H9 (cell line): Measurements from ENCODE around the gene MORN1. TPM values are rescaled to one million over a fixed set of nuclear protein-coding genes. Genes with fewer than 3 reads are reported as not detected.

ENCODE experiments used
- DNase-seq: peaks from one replicate; pipeline ENCODE4 v3.0.0-alpha.2; 2017
- H2AFZ ChIP-seq: one replicate; pipeline ENCODE4 v1.6.1; 2013; ENCODE audit warnings: mild to moderate bottlenecking, low read length, control low read depth, moderate library complexity
- H2AK5ac ChIP-seq: 2 replicates; pipeline ENCODE4 v1.6.1; 2013; ENCODE audit warnings: low read length, control low read depth, mixed read lengths; ENCODE audit not compliant: insufficient read length
- H2BK120ac ChIP-seq: one replicate; pipeline ENCODE4 v1.6.1; 2013; ENCODE audit warnings: low read depth, mild to moderate bottlenecking, low read length, control low read depth, inconsistent platforms; ENCODE audit not compliant: poor library complexity, severe bottlenecking
- H2BK12ac ChIP-seq: 2 replicates; pipeline ENCODE4 v1.6.1; 2013; ENCODE audit warnings: low read length, control low read depth, mixed read lengths, low read depth; ENCODE audit not compliant: insufficient read length
- H2BK15ac ChIP-seq: 2 replicates; pipeline ENCODE4 v1.6.1; 2013; ENCODE audit warnings: low read depth, low read length, control low read depth
- H2BK20ac ChIP-seq: one replicate; pipeline ENCODE4 v1.6.1; 2013; ENCODE audit warnings: low read depth, mild to moderate bottlenecking, low read length, control low read depth, inconsistent platforms; ENCODE audit not compliant: poor library complexity, severe bottlenecking
- H2BK5ac ChIP-seq: 2 replicates; pipeline ENCODE4 v1.6.1; 2013; ENCODE audit warnings: low read length, control low read depth, mixed read lengths; ENCODE audit not compliant: insufficient read length
- H3K14ac ChIP-seq: 2 replicates; pipeline ENCODE4 v1.6.1; 2013; ENCODE audit warnings: low read length, control low read depth; ENCODE audit not compliant: insufficient read depth
- H3K18ac ChIP-seq: 2 replicates; pipeline ENCODE4 v1.6.1; 2013; ENCODE audit warnings: low read depth, mild to moderate bottlenecking, mixed read lengths, low read length, control low read depth; ENCODE audit not compliant: insufficient read length
- H3K23ac ChIP-seq: 2 replicates; pipeline ENCODE4 v1.6.1; 2013; ENCODE audit warnings: low read length, control low read depth, mixed read lengths, low read depth; ENCODE audit not compliant: insufficient read length
- H3K23me2 ChIP-seq: 2 replicates; pipeline ENCODE4 v1.6.1; 2013; ENCODE audit warnings: low read depth, mild to moderate bottlenecking, mixed read lengths, low read length, control low read depth; ENCODE audit not compliant: insufficient read length, poor library complexity, severe bottlenecking
- H3K27ac ChIP-seq: 2 replicates; pipeline ENCODE4 v1.5.1; 2013; ENCODE audit warnings: low read length, control low read depth, mixed read lengths, low read depth; ENCODE audit not compliant: insufficient read length
- H3K27me3 ChIP-seq: 2 replicates; pipeline ENCODE4 v1.6.1; 2013; ENCODE audit warnings: low read length, control low read depth, inconsistent platforms; ENCODE audit not compliant: insufficient read depth
- H3K4ac ChIP-seq: 2 replicates; pipeline ENCODE4 v1.6.1; 2013; ENCODE audit warnings: low read depth, mild to moderate bottlenecking, control low read depth, inconsistent platforms, low read length, moderate library complexity
- H3K4me1 ChIP-seq: 2 replicates; pipeline ENCODE4 v1.6.1; 2013; ENCODE audit warnings: low read length, control low read depth, inconsistent platforms; ENCODE audit not compliant: insufficient read depth
- H3K4me2 ChIP-seq: 2 replicates; pipeline ENCODE4 v1.6.1; 2013; ENCODE audit warnings: low read length, control low read depth, mixed read lengths; ENCODE audit not compliant: insufficient read length, insufficient read depth
- H3K56ac ChIP-seq: 2 replicates; pipeline ENCODE4 v1.6.1; 2013; ENCODE audit warnings: low read depth, mild to moderate bottlenecking, mixed read lengths, low read length, control low read depth; ENCODE audit not compliant: insufficient read length
- H3K79me1 ChIP-seq: 2 replicates; pipeline ENCODE4 v1.6.1; 2013; ENCODE audit warnings: low read depth, mild to moderate bottlenecking, moderate library complexity, low read length, control low read depth, inconsistent platforms; ENCODE audit not compliant: insufficient read depth, poor library complexity, severe bottlenecking
- H3K79me2 ChIP-seq: 2 replicates; pipeline ENCODE4 v1.6.1; 2013; ENCODE audit warnings: low read length, control low read depth, inconsistent platforms; ENCODE audit not compliant: insufficient read depth
- H3K9ac ChIP-seq: 2 replicates; pipeline ENCODE4 v1.6.1; 2013; ENCODE audit warnings: low read length, control low read depth, mixed read lengths; ENCODE audit not compliant: insufficient read length; ENCODE audit errors: extremely low read depth
- H3K9me3 ChIP-seq: one replicate; pipeline ENCODE4 v1.6.1; 2013; ENCODE audit warnings: low read depth, low read length, inconsistent platforms; ENCODE audit not compliant: control insufficient read depth
- H3T11ph ChIP-seq: one replicate; pipeline ENCODE4 v1.6.1; 2013; ENCODE audit warnings: mild to moderate bottlenecking, low read length, control low read depth, inconsistent platforms
- H4K20me1 ChIP-seq: one replicate; pipeline ENCODE4 v1.6.1; 2013; ENCODE audit not compliant: control insufficient read depth, insufficient read length, insufficient read depth
- H4K5ac ChIP-seq: 2 replicates; pipeline ENCODE4 v1.6.1; 2013; ENCODE audit warnings: low read depth, mild to moderate bottlenecking, mixed read lengths, low read length, control low read depth; ENCODE audit not compliant: insufficient read length
- H4K8ac ChIP-seq: replicated peaks from 2 replicates; pipeline ENCODE4 v1.6.1; 2013; ENCODE audit warnings: low read length, control low read depth, mixed read lengths, low read depth; ENCODE audit not compliant: insufficient read length
- H4K91ac ChIP-seq: 2 replicates; pipeline ENCODE4 v1.6.1; 2013; ENCODE audit warnings: low read depth, mild to moderate bottlenecking, moderate library complexity, mixed read lengths, low read length, control low read depth; ENCODE audit not compliant: insufficient read length
- H3K27ac Mint-ChIP-seq, 3 experiments: 2 replicates in 2 of 3; 3 replicates in 1 of 3; pipeline ENCODE4 v1.8.0; 2020 to 2021; ENCODE audit warnings: mixed read lengths in 3 of 3, mild to moderate bottlenecking in 1 of 3, moderate library complexity in 1 of 3
- H3K27me3 Mint-ChIP-seq: 2 replicates; pipeline ENCODE4 v1.8.0; 2021; ENCODE audit warnings: low read depth, mild to moderate bottlenecking, moderate library complexity, mixed read lengths
- H3K36me3 Mint-ChIP-seq, 3 experiments: 2 replicates in 2 of 3; 3 replicates in 1 of 3; pipeline ENCODE4 v1.8.0; 2020 to 2021; ENCODE audit warnings: low read depth in 3 of 3, mixed read lengths in 3 of 3; ENCODE audit not compliant: insufficient read depth in 1 of 3
- H3K4me1 Mint-ChIP-seq, 2 experiments: 2 replicates each; pipeline ENCODE4 v1.8.0; 2020; ENCODE audit warnings: mixed read lengths in 2 of 2
- H3K4me3 Mint-ChIP-seq, 2 experiments: 2 replicates in 1 of 2; 3 replicates in 1 of 2; pipeline ENCODE4 v1.8.0; 2020 to 2021; ENCODE audit warnings: mild to moderate bottlenecking in 2 of 2, mixed read lengths in 2 of 2, moderate library complexity in 1 of 2
- H3K9me3 Mint-ChIP-seq, 2 experiments: 2 replicates in 1 of 2; 3 replicates in 1 of 2; pipeline ENCODE4 v1.8.0; 2020; ENCODE audit warnings: mild to moderate bottlenecking in 2 of 2, mixed read lengths in 2 of 2, moderate library complexity in 1 of 2
- WGBS: extraction: QIAGEN DNeasy Blood & Tissue Kit; methylation state at CpG from one replicate; pipeline ENCODE4 v1.1.7; 2013; ENCODE audit warnings: missing lambda C conversion rate, low lambda C conversion rate, mixed read lengths; ENCODE audit not compliant: insufficient read length; ENCODE audit errors: extremely low coverage; 5-methylcytosine and 5-hydroxymethylcytosine counted together
- total RNA-seq: library from RNA; stranded (reverse); gene quantifications from 2 replicates; pipeline ENCODE4 v1.2.1, GENCODE V29; 2021
- TF ChIP-seq, protein P1 (sequence below): fragments of 200-600 bp; sonication (generic); conservative IDR thresholded peaks from 3 replicates; pipeline ENCODE4 v1.8.0; 2021; ENCODE audit warnings: antibody characterized with exemption, mild to moderate bottlenecking

MORN1 gene
- total RNA-seq, 1 experiment from 2014 or later: 12.7 TPM

DNA sequence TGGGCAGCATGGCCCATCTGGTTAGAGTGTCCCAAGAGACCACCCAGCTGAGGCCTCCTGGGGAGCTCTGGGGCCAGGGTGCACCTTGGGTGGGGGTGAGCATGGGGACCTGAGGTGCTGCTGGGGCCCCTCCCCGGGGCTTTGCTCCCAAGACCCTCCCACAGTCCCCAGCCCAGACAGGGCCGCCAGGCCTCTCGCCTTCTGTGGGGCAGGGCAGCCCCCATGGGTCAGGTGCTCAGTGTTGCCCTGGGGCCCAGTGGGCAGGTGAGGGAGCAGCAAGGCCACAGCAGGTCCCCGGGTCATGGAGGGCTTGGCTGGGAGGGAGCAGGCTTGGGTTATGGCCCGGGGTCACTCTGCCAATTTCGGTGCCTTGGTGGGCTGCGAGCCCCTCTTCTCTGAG lies 45.5 kb upstream of the MORN1 start:
- Histone ChIP-seq H2BK15ac (no peak overlapping the region), H3K9ac (no peak overlapping the region), H3K18ac (no peak overlapping the region), H2BK120ac (no peak overlapping the region), H2AK5ac (no peak overlapping the region), H3K27ac (no peak overlapping the region), H3K79me1 (no peaks in the 10 kb centered on the region), H4K5ac (no peak overlapping the region), H3K79me2 (no peaks in the 10 kb centered on the region), H3K56ac (no peak overlapping the region), H2BK20ac (no peak overlapping the region), H3K27me3 (no peaks in the 10 kb centered on the region), H4K91ac (no peak overlapping the region), H3K4ac (no peak overlapping the region), H4K8ac (no peak overlapping the region), H3T11ph (no peak overlapping the region), H4K20me1 (no peaks in the 10 kb centered on the region), H2BK5ac (no peak overlapping the region), H3K14ac (no peak overlapping the region), H3K23me2 (no peaks in the 10 kb centered on the region), H3K4me2 (no peak overlapping the region), H3K4me1 (no peaks in the 10 kb centered on the region), H2BK12ac (no peak overlapping the region), H3K23ac (no peak overlapping the region), H3K9me3 (no peaks in the 10 kb centered on the region), H2AFZ (no peak overlapping the region)
- TF ChIP-seq, protein P1, sequence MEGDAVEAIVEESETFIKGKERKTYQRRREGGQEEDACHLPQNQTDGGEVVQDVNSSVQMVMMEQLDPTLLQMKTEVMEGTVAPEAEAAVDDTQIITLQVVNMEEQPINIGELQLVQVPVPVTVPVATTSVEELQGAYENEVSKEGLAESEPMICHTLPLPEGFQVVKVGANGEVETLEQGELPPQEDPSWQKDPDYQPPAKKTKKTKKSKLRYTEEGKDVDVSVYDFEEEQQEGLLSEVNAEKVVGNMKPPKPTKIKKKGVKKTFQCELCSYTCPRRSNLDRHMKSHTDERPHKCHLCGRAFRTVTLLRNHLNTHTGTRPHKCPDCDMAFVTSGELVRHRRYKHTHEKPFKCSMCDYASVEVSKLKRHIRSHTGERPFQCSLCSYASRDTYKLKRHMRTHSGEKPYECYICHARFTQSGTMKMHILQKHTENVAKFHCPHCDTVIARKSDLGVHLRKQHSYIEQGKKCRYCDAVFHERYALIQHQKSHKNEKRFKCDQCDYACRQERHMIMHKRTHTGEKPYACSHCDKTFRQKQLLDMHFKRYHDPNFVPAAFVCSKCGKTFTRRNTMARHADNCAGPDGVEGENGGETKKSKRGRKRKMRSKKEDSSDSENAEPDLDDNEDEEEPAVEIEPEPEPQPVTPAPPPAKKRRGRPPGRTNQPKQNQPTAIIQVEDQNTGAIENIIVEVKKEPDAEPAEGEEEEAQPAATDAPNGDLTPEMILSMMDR: no peak
- H3K36me3 Mint-ChIP-seq: no peaks in the 10 kb centered on the region
- DNase-seq: no peak
- H3K9me3 Mint-ChIP-seq: no peaks in the 10 kb centered on the region
- no peak overlapping the region for H3K4me3 Mint-ChIP-seq
- WGBS: no CpG with 5 or more reads among the region's 7 CpGs
- no peak overlapping the region; a peak in 1 of 7 replicates for H3K27ac Mint-ChIP-seq
- peaks cover 38% of the 10 kb centered on the region for H3K27me3 Mint-ChIP-seq
- 0 out of 4 replicates have a peak, but pooled peaks cover 0 to 2% of the 10 kb centered on the region in 2 experiments for H3K4me1 Mint-ChIP-seq
